Inflammatory macrophage (primary cell): ENCODE results near the gene EIF2B2.

Source experiments
- DNase-seq, 2 donors: peaks; one replicate each; pipeline ENCODE4 v3.0.0-alpha.2; 2020 to 2022
- total RNA-seq, 18 experiments: gene quantifications; one replicate each; lab custom pipeline; 2026; ENCODE audit warnings: mixed read lengths in 6 of 18, inconsistent platforms in 2 of 18; lab: John Stamatoyannopoulos, UW

Gene EIF2B2
- total RNA-seq = 12.7 to 29.2 (median 20.0) reads per million in 18 experiments

DNA sequence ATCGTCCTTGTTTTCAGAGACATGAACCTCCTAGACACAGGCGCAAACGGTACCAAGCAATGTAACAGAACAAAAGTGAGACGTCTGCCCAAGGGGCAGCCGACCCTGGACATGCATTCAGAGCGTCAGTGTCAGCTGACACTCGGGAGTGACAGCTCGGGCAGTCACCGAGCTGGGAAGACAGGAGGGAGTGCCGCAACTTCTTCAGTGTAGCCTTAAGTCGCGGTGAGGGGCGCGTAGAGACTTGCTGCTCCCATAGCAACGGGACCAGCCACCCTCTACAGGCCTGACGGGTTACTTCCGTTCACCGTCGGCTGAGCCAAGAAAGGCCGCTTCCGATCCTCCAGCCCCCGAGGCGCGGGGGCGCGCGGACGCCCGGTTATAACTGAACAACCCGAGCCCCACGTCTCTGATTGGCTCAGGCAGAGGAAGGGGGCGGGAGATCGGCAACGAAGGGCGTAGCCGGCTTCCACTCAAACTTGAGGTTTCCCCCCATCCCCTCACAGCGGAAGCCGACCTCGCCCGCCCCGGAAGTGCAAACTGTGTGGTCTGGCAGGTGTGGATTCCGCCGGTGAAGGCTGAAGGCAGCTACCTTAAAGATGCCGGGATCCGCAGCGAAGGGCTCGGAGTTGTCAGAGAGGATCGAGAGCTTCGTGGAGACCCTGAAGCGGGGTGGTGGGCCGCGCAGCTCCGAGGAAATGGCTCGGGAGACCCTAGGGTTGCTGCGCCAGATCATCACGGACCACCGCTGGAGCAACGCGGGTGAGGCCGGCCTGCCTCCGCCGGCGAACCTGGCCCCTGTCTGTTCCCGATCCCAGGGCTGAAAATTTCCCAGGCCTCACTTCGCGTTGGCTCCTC, at the start of gene EIF2B2:
Gene EIF2B2 (plus strand): TSS at position 530 of the 858 bp plus-strand sequence. CDS start 70 bp downstream, at position 600.
- DNase-seq = peak; percentile 98

DNA sequence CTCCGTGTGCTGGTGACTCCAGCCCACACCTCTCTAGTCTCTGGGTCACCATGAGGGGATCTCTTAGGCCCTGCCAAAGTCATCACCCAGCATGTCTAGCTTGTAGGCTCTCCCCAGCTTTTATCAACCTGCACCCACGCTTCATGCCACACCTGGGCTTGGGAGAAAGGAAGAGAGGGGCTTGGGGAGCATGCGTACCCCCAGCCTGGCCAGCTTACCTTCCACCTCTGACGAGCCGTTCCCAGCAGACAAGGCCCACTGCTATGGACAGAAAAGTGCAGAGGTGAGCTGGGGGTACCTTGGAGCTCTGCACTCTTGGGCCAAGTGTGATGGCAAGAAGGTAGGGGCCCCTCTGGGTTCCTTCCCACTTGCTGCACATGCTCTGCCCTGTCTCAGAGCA, 49.0 kb upstream of the EIF2B2 start:
- DNase-seq = no peak

DNA sequence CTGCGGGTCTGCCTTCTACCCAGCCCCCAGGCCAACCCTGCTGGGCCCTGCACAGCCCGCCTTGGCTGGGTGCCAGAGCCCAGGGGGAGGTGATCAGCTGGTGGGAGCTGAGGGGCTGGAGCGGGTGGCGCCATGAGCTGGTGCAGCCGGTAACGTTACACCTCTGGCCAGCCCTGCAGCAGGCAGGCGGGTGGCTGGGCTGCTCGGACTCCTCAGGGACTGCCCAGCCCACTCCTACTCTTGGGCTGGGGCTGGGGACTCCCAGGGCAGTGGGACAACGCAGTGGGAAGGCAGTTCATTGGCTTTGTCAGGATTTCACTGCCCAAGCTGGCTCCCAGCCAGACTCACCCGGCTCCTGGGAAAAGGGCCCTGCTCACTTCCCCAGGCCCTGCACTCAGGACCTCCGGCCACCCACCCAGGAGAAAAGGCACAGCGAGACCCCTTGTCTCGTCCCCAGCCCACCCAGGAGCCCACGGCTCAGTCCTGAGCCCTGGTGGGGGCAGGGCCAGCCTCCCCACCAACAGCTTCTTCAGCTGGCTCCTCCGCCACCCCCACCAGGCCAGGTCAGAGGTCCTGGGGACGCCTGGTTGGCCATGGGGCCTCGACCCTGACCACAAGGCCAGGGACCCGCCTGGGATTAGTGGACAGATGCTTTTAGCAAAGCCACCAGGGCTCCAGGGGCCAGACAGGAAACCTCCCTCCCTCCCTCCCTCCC, 48.3 kb upstream of the EIF2B2 start:
- DNase-seq = no peak

DNA sequence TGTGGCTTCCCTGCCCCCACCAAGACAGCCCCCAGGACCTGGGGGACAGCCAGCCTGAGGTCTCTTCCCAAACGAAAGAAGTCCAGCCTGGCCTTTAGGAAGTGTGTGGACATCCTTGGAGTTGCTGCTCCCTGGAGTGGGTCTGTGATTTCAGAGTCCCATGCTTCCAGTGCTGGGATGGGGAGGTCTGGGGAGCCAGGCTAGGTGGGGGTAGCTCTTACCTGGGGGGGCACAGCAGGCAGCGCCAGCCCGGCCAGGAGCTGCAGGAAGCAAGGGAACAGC, 47.8 kb upstream of the EIF2B2 start:
- no peak for DNase-seq

DNA sequence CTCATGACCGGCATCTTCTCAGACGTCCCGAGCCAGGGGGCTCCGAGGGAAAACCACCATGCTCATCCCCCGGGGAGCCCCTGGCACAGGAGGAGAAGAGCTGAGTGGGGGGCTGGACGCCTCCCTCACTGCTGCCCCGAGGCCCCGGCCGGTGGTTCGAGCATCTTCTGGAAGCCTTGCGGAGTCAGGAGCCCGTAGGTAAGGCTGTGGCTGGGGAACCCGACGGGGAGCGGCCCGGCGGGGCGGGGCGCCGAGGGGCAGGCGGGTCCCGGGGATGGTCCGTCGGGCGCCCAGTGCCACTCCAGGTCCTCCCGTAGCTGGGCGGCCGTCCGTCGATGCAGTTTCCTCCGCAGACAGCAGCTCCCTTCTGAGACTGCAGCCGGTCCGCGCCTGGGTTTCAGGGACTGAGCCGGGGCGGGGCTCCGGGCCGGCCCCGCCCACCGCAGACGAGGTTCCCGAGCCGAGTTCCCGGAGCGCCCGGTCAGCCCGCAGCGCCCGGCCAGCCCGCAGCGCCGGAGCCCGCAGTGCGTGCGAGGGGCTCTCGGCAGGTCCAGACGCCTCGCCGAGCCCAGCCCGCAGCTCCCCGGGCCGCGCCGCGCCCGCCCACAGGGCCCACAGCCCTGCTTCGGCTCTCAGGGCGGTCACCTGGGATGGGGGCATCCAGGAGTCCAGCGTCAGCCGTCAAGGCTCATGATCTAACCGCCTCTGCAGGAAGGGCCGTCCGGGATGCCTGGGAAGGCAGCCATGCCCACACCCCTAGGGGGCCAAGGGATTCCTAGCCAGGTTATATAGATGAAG, 47.3 kb upstream of the EIF2B2 start, which contains the start of gene PGF:
Gene PGF (minus strand): TSS at position 369 of the 798 bp plus-strand sequence. CDS start 355 bp downstream, at position 14.
- DNase-seq = peak; percentile 44 to 71

DNA sequence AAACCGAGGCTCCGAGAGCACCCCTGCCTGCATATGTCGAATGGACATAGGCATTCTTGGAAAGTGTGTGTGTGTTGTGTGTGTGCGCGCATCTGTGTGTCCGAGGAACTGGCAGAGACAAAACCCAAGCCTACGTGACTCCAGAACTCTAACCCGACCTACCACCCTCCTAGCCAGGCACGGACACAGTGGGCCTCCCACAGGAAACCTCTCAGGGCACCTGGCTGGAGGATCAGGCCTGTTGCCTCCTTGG, 46.8 kb upstream of the EIF2B2 start:
- no peak for DNase-seq

DNA sequence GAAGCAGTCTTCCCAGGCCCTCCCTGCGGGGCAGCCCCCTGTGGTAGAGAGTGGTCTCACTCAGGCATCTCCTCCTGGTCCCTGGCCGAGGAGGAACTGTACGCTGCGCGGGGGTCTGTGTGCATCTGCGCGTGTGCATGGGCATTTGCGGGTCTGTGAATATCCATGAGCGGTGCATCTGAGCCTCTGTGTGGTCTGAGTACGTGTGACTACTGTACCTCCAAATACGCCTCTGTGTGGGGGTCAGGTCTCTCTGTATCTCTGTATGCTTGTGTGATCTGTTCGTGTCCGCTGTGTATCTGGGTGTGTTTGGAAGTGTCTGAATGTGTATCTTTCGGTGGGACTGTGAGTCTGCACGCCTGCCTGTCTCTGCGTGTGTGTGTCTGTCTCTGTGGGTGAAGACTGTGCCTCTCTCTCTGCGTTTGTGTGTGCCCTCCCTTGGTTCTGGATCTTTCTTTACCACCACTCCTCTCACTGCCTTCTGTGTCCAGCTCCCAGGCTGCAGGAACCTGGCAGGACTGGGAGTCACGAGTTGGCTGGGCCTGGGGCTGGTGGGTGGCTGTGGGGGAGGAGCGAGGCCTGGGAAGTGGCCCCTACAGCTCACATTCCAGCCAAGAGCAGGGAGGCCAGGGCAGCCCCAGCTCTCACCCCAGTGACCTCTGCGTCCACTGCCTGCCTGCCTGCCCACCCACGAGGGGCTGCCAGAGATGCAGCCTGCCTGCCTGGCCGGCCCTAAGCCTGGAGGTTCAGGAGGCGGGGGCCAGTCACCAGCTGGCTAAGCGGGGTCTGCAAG, 46.2 kb upstream of the EIF2B2 start:
- DNase-seq = no peak

DNA sequence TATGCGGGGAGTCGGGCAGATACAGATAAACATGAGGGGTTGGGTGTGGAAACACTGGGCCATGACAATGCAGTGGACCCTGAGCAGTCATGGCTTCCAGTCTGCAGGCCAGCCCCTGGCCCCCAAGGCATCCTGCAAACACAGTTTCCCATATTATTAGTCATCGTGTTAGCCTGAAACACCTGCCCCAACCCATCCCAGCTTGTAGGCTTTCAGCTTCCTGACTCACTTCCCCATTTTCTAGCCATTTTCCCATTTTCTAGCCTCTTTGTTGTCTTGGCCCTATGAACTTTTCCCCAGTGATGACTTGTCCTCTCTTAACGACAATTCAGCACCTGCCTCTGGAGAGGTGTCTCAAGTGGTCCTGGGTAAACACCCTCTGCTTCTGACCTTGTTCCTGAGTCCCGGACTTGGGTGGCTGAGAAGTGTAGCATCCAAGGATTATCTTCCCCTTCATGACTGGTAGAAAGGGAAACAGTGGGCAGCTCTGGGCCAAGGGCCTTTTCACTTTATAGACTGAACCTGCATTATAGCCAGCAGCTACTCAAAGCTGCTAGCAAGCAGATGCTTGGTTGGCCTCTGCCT, 43.0 kb upstream of the EIF2B2 start:
- peak; percentile 12 to 28 for DNase-seq

DNA sequence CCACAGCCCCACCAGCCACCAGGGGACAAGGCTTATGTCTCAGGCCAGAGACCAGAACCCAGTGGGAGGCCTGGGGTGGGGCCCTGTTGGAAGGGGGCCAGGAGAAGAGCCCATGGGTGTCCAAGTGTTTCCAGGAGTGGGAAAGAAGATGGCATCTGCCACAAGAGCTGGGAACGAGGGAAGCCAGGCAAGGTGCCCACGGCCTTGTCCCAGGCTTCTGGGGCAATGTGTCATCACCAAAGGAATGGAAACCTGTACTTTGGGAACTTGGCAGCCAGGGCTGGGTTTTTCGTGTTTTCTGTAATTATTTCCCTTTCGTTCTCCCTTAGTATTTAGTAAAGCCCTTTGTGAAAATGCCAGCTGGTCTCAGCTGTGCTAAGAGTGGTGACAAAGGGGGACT, 42.0 kb upstream of the EIF2B2 start:
- no peak for DNase-seq

DNA sequence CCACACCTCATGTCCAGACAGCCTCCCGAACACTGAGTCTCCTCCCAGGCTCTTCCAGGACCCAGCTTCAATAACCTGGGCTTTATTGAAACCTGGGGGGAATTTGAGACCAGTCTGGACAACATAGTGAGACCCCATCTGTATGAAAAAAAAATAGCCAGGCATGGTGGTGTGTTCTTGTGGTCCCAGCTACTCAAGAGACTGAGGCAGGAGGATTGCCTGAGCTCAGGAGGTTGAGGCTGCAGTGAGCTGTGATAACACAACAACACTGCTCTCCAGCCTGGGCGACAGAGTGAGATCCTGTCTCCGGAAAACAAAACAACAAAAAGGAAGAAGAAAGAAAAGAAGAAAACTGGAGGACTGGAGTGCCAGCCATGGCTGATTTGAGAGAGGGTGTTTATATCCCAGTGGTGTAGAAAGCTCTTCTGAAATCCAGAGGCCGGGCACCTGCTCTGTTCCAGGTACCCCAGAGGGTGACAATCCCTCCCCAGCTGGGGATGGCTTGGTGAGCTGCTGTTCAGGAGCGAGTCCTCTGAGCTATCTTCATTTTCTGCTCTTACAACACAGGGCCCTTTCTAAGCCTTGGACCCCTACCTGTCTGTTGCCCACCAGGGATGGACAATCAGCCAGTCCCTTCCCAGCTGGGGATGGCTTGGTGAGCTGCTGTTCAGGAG, 41.3 kb upstream of the EIF2B2 start:
- DNase-seq = no peak

DNA sequence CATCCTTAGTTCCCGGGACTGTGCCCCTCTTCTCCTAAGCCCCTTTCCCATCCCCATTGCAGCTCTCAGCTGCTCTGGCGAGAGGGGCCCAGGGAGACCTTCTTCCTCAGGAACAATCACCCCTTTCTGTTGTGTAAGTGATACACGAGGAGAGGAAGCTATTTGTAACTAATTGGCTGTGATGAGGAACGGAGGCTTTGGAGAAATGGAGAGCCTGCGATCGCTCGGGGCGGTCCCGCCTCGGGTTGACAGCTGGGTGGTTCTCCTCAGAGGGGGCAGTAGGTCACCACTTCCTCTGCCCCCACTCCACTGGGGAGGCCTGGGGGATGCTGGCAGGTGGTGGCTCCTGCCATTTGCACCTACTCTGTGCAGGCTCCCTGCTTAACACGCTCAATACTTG, 40.7 kb upstream of the EIF2B2 start:
- peak; percentile 70 to 76 for DNase-seq

DNA sequence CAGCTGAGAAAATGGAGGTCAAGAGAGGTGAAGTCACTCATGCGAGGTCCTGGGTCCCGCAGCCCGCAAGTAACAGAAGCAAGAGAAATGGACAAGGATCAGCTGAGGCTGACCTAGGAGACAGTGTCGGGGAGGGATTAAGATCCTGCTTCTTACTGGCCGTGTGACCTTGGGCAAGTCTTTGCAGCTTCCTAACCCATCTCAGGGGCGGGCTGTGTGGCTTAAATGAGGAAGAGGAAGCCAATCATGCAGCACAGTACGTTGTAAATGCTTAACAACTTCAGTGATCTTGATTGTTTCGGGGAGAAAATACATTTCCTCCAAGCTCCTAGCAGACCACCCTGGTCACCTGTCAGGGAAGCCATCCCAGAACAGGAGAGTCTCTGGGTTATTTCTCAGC, 40.2 kb upstream of the EIF2B2 start:
- peak; percentile 90 to 96 for DNase-seq

DNA sequence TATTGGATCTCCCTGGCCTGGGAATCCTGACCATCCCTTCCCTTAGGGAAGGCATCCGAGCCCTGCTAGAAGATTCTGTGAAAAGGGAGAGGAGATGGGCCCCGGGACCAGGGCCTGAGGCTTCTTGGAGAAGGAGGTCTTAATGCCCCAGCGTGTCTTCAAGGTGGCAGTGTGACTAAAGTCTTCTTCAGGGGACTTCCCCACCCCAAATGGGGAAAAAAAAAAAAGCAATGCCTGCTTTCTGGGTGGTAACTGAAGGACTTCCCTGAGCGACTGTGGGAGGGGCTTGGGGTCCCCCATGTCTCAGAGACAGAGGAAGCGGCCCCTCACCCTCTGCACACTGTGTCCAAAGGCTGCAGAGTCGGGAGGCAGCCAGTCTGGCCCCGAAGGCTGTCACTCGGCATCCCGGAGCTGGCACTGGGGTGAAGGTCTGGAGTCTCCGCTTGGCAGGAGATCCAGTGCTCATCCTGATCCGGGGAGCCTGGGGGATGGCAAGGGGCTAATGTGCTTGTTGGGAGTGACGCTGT, 39.5 kb upstream of the EIF2B2 start:
- no peak for DNase-seq

DNA sequence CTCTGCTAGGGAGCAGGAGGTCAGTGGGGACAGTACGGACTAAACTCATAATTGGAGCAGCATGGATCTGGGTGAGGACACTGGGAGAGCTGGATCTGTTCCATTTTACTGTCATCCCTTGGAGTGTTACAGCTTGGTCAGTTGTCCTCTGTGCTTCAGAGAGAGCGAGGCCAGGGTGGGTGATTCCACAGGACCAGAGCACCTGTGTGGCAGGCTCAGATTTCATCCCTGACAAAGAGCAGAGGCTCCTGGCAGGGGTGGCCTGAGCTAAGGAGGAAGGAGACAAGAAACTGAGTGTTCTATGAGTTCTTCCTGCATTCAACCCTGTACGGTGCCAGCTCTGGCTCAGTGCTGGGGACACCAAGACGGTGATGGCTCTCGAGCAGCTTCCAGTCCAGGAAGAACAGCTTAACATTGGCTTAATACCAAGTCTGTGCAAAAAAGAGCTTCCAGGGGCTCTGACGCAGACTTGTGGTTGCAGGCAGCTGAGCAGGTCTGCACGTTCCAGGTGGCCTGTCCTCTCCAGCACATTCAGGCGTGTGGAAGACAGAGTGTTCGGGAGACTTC, 38.9 kb upstream of the EIF2B2 start:
- DNase-seq = no peak

DNA sequence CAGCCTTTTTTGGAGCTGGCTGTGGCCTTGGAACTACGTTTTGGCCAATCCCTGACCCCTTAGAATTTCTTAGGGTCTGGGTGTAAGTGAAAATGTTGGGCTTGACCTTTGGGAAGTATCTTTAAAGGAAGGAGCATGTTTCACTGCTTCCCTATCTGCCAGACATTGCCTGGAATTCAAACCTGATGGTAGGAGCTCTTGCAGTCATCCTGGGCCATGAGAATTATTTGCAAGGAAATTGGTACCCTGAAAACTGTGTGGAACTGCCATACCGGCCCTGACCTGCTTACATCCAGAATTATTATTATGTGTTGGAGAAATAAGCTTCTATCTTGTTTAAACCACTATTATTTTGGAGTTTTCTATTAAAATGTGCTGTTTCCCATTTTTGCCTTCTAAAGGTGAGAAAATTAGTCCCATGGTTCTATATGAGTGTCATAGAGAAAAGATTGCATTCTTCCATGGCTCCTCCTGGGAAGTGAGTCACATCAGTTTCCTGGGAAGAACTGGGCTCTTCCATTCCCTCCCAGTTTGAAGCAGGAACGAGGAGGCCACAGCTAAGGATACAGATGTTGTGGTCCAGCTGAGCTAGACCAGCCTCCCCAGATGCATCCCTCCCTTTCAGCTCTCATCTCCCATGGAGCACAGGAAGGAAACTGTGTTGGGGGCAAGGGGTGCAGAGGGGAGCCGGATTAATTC, 37.8 kb upstream of the EIF2B2 start:
- DNase-seq = no peak

DNA sequence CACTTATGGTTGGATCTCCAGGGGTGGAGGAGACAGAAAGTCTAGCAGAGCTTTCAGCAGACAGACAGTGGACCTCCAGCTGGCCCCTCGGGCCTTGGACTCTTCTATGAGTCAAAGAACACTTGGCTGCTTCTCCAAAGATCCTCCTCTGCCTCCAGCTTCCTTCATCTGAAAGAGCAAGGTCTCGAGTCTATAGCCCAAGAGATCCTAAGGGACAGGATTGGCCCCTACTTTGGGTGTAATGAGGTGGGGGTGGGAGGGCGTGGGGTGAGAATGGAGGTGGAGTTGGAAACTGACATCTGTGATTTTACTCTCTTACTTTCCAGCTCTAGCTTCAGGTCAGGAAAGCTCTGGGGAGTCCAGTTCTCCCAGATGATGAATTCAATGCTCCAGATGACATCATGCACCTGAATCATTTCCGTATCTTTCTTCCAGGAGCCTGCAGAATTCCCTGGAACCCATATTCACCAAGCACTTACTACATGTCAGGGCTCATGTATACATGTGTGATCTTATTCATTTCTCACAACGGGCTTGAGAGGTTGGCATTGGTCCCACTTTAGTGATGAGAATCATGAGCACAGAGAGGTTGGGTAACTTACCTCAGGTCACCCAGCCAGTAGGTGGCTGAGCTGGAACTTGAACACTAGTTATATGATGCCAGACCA, 37.1 kb upstream of the EIF2B2 start:
- DNase-seq = no peak

DNA sequence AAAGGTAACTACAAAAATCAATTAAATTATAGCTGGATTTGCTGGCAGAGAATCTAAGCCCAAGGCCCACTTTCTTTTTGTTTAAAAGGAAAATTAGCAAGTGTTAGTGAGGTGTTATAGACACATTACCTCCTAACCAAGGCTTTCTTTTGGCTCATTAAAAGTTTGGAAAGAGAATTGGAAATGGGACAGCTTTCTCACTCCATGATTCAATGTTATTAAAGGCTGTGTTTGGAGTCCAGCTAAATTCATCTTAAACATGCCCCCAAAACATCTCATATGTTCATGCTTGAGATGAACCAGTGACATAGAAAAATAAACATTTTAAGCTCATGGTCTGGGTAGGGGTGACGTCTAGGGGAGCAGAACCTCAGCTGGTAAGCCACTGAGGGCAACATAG, 33.9 kb upstream of the EIF2B2 start:
- DNase-seq = no peak

DNA sequence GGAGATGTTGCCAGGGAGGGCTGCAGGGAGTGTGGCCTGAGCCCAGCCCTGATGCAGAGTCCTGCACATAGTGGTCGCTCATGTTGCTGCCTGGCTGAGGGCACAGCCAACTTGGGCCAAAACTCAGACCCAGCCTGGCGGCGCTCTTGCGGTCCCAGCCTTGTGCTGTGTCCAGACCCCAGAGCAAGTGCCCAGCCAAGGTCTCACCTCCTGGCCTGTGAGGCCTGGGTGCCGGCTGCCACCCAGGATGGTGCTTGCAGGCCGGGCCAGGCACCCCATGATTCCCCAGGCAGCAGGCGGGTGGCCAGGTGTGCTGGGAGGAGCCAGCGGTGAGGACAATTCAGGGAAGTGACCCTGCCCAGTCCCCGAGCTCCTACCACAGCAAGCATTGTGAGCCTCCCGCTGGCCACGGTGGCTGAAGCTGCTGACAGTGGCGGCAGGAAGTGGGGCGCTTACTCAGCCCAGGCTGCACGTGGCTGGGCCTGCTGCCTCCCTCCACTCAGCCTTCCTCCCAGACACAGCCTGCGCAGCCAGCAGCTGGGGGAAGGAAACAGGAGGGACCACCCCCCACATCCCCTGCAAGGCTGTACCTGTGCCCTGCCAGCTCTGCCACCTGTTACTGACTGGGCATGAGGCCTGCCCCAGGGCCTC, 29.6 kb upstream of the EIF2B2 start:
- peak; percentile 45 to 79 for DNase-seq

DNA sequence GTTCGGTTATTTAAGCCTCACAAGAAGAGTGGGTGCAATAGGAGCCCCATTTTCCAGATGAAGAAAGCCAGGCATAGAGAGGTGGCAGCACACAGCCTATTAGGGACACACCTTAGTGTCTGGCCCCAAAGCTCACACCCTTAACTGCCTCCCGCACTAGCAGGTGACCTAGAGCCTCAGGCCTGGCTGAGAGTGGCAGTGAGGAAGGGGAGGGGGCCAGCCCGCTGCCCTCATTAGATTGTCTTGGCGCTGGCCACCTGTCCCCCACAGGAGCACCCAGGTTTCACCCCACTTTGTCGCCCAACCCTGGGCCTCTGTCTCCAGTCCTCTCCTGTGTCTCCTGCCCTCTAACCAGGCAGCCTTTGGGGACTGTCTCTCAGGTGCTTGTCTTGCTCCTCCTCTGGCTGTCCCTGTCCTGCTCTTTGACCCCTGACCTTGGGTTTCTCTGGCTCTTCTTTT, 28.8 kb upstream of the EIF2B2 start:
- no peak for DNase-seq
